Stimulated activated naive CD8-positive, alpha-beta T cell treated with anti-CD3 and anti-CD28 coated beads, Interleukin-15, Interleukin-2, amounts not matched to agents 100 U/mL and 50 U/mL, for 24 hours (primary cell): ENCODE results near the gene MTRFR.

ENCODE experiments used
- ATAC-seq: fragments of 150-1000 bp; cut with Tn5 transposase; one replicate; pipeline ENCODE4 v1.10.0; 2021
- DNase-seq: peaks from one replicate; pipeline ENCODE4 v3.0.0; 2021

MTRFR gene

DNA sequence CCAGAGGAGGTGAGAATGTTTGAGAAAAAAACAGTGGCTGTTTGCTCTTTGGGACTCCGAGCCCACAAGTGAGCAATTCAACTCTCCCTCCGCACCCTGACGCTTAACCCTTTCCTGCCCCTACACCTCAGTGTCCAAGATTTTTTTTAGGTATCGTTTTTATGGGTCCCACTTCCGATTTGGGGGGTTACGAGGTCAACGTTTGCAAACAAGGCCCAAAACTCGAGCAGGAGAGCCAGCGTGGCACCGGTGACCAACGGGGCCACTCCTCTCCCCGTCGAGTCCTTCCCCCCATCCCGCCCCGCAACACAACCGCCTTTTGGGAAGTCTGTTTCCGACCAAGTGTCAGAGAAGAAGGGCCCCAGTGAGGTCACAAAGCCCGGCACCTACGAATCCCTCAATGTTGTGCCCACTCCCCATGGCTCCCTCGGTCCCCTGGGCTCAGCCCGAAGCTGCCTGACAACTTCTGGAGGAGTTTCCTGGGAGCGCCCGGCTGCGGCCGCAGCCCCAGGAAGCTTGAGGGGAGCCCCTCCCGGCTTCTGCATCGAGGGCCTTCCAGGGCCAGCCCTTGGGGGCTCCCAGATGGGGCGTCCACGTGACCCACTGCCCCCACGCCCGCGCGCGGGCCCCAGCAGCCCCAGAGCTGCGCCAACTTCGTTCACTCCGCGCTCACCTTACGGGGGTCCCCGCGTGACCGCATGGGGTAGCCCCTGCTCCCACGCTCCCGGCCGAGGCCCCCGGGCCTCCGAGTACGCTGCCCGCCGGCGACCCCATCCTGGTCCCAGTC is 37.2 kb downstream of the MTRFR start:
- ATAC-seq (peak; percentile 19), DNase-seq (peak; percentile 50)

DNA sequence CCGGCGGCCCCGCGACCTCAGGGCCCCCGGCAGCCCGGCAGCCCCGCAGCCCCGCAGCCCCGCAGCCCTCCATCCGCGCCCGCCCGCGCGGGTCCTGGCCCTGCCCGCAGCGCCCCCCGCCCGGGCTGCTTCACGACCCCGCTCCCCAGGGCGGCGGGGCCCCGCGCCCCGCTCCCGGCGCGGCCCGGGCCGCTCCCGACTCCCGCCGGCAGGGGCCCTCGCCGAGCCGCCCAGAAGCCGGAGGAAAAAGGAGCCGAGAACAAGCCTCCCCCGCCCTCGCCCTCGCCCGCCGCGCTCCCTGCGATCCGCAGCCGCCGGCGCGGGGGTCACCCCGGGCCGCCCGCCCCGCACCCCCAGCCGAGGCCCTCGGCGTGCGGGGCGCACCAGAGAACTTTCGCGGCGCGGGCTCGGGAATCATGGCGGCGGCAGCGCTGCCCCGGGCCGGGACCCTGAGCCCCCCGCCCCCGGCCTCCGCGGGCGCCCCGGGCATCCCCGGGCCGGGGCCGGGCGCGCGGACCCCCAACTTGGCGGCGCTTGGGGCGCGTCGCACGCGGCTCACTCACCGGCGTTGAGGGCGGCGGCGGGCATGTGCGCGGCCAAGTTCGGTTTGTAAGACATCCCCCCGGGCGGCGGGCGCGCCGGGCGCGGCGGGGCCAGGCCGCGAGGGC is 37.9 kb downstream of the MTRFR start:
- ATAC-seq (peak; percentile 67), DNase-seq (peak; percentile 83)

DNA sequence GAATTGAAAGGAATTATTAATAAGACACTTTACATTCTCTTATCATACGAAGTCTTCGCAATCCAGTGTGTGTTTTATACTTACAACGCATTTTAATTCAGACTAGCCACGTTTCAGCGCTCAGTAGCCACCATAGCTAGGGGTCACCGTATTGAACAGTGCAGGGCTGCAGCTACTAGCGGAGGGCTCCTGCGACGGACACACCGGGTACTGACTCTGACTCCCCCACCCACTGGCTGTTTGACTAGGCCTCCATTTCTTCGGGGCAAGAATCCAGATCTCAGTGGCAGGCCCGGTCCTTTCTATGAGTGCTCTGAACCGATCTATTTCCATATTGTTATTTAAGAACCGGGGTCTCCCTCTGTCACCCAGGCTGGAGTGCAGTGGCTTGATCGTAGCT is 39.9 kb downstream of the MTRFR start:
- ATAC-seq (no peak), DNase-seq (no peak)

DNA sequence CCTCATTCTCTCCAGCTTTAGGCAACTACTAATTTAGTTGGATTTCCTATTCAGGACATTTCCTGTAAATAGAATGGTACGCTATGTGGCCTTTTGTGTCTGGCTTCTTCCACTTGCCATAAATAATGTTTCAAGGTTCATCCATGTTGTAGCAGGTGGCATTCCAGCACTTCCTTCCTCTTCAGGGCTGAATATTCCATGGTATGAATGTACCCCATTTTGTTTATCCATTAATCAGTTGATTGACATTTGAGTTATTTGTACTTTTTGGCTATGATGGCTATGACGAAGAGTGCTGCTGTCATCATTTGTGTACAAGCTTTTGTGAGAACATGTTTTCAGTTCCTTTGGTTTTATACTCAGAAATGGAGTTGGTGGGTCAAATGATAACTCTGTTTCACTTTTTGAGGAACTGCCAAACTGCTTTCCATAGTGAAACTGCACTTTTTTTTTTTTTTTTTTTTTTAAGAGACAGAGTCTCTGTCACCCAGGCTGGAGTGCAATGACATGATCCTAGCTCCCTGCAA is 44.9 kb downstream of the MTRFR start:
- DNase-seq (no peak), ATAC-seq (peak; percentile 76)

DNA sequence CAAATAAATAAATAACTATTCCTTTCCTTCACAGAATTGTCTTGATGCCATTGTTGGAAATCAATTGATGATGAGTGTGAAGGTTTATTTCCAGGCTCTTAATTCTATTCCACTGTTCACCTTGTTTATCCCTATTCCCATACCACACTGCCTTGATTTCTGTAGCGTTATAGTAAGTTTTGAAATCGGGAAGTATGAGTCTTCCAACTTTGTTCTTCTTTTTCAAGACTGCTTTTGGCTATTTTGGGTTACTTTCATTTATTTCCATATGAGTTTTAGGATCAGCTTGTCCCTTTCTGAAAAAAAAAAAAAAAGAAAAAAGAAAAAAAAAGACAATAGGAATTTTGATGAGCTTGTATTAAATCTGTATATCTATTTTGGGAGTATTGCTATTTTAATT is 47.7 kb downstream of the MTRFR start:
- no peak for DNase-seq
- no peak for ATAC-seq

DNA sequence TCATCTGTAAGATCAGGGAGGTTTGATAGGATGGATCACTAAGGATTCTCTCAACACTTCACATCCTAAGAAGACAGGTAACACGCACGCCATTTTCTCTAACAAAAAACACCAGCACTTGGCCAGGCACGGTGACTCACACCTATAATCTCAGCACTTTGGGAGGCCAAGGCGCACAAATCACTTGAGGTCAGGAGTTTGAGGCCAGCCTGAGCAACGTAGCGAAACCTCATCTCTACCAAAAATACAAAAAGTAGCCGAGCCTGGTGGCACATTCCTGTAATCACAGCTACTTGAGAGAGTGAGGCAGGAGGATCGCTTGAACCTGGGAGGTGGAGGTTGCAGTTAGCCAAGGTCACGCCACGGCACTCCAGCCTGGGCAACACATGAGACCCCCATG is 48.9 kb downstream of the MTRFR start:
- DNase-seq (no peak), ATAC-seq (no peak)

DNA sequence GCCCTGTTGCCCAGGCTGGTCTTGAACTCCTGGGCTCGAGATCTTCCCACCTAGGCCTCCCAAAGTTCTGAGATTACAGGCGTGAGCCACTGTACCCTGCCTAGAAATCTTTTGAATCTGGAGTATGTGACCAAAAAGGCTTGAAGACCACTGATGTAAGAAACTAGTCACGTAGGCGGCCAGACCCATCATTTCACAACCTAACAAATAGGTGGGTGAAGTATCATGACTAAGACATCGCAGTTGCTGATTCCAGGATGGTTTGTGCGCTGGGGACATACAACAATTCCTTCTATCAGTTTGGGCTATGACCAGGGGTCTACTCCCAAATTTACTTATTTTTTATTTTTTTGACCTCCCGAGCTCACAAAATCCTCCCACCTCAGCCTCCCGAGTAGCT is 50.2 kb downstream of the MTRFR start:
- no peak for ATAC-seq
- no peak for DNase-seq

DNA sequence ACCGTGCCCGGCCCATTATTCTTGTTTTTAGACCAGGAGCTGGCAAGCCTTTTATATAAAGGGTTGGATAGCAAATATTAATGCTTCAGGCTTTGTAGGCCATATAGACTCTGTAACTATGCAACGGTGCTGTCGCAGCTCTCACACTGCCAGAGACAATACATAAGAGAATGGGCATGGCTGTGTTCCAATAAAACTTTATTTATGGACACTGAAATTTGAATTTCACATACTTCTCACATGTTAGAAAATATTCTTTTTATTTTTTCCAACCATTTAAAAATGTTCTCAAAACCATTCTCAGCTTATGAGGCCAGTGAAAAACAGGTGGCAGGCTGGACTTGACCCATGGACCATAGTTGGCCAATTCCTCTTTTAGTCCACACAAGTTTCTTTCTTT is 51.4 kb downstream of the MTRFR start:
- ATAC-seq (no peak), DNase-seq (no peak)

DNA sequence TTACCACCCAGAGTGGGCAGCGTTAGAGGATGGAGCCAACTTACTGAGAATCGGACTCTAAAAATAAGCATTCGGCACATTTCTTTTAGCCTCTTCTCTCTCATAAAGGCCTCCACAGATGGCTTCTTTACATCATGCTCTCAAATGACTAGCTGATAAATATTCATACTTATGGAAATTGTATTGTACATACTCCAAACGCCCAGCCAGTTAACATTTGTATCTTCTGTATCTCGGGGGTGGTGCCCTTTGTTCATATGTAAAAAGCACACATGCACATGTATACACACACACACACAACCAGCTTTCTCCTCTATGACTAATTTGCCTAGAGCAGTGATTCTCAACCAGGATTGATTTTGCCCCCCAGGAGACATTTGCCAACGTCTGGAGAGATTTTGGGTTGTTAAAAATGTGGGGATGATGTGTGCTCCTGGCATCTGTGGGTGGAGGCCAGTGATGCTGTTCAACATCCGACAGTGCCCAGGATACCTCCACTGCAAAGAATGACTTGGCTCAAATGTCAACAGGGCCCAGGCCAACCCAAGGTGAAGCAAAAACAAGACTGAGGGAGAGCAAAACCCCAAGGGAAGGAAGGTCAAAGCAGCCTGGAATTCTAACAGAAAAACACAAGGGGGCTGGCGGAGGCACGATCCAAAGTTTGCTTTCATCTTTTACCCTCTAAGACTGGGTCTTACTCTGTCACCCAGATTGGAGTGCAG is 53.6 kb downstream of the MTRFR start:
- no peak for DNase-seq
- no peak for ATAC-seq

DNA sequence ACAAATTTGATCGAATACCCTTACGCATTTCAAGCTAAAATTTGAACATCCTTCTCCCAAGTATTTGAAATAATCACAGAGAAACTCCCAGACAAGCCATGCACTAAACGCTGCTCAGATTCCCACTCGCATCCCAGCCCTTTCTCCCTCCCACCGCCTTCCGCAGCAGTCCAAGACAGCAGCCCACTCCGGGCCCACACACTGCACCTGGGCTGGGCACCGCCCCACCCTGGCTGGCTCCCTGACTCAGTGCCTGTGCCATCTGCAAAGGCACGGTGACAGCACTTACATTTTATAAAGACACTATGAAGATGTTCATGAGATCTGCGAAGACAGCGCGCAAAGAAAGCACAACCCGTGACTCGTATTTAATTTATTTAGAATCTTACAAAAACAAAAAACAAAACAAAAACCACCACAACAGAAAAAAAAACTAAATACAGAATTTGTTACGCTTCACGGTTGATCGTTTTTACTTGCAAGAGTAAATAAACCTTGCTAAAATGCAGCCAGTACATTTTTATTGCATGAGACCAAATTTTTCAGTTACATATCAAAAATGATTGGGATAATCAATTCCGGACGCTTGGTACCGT is 55.6 kb downstream of the MTRFR start:
- ATAC-seq (no peak), DNase-seq (no peak)

DNA sequence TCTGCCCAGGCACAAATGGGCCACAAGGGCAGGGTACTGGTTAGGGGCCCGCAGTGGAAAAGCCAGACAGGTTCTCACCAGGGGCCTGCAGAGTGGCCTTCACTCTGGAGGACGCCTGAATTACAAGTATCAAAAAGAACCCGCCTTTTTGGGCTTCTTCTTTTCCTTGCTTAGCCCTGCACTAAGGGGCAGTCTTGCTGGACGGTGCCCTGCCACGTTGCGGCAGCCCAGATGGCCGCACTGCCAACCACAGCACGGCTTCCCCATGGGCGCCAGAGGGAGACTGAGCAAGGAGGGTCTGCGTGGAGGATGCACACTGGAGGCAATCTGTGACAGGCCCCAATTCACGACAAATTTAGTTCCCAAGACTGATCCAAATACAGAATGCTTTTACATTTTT is 56.7 kb downstream of the MTRFR start:
- no peak for DNase-seq
- ATAC-seq: no peak

DNA sequence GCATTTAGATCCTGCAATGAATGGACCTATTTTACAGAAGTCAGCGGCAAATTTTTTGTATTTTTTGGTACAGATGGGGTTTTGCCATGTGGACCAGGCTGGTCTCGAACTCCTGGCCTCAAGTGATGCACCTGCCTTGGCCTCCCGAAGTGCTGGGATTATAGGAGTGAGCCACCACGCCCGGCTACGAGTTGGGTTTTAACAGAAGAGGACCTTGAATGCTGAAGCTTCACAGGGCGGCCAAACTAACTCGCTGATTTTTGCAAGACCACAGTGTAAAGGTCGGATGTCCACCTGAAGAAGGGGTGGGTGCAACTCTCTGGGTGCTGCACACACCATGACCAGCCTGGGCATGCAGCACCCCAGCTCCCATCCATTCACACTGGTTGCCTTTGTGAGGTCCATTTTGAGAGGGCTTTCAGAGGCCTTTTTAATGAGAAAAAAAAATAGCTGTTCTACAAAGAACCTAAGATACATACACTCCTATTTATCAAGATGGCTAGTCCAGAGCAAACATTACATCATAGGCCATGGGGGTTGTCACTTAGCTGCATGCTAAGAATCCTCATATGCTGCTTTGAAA is 60.0 kb downstream of the MTRFR start:
- DNase-seq (no peak), ATAC-seq (no peak)

DNA sequence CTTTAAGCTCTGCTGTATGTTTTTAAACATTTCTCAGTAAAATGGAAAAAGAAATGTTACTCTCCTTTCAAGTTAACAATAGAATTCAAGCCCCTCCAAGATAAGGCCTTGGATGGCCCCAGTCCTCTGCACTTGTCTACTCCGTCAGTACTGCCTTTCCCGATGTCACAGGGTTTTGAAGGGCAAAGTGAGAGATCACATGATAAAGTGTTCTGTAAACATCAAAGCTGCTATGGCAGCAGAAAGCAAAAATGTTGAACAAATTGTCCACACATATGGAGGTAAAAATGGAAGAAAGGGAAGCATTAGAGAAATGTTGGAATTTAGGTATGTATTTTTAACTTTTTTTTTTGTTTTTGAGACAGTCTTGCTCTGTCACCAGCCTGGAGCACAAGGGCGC is 71.9 kb downstream of the MTRFR start:
- no peak for DNase-seq
- ATAC-seq: no peak

DNA sequence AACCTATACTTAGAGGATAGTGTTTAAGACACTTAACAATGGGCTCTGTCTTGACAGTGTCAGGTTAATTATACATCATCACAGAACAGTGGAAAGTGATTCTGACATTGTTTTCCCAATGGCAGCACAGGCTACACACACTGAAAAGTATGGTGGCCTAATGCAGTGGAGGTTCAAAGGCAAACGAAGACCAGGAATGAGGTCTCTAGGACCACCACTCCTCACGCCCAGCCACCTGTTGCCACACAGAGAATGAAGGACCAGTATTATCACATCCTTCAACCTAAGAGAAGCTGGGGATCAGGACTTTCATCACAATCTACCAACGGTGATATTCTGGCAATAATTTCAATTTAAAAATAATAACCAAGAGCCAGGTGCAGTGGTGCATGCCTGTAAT is 73.0 kb downstream of the MTRFR start:
- DNase-seq (no peak), ATAC-seq (no peak)
